HCT116 (cell line): Measurements from ENCODE around the gene CCHCR1. TPM values are rescaled to one million over a fixed set of nuclear protein-coding genes. Genes with fewer than 3 reads are reported as not detected.

Source experiments
- ATAC-seq: fragments of 200-7000 bp; cut with Tn5 transposase; 2 replicates; pipeline ENCODE4 v1.9.1; 2020; ENCODE audit warnings: mild to moderate bottlenecking, moderate library complexity
- BruUV-seq: library from RNA; stranded (reverse); fragments of 400-500 nt; replicated peaks from 2 replicates; lab custom pipeline; 2021; lab: Mats Ljungman, UMichigan
- CTCF ChIA-PET: fragments of 300-600 bp; sonication (Branson Sonifier 250); formaldehyde crosslinking; loops from one replicate; lab custom pipeline; 2021; ENCODE audit warnings: antibody characterized with exemption; lab: Charles Lee
- POLR2A ChIA-PET: fragments of 300-600, 350-600 bp; sonication (Branson Sonifier 250); formaldehyde crosslinking; loops from one replicate; lab custom pipeline; 2021; ENCODE audit warnings: antibody characterized with exemption; lab: Charles Lee
- RAD21 ChIA-PET, 2 experiments: fragments of 300-600 bp; sonication (Branson Sonifier 250); formaldehyde crosslinking; loops; one replicate each; lab custom pipeline; 2023; ENCODE audit warnings: low total read pairs in 2 of 2; ENCODE audit not compliant: uncharacterized antibody in 2 of 2, unreplicated experiment in 2 of 2, low non-redundant PET in 1 of 2; lab: Charles Lee
- DNase-seq: peaks from one replicate; pipeline ENCODE4 v3.0.0-alpha.2; 2010; ENCODE audit warnings: low read depth, low spot score
- H2AFZ ChIP-seq: fragments of 200-600 bp; shearing (Covaris generic), sonication (generic); 2 replicates; pipeline ENCODE4 v1.6.1; 2017; ENCODE audit warnings: low read depth, mixed run types, mixed read lengths, antibody characterized with exemption, low read length; ENCODE audit not compliant: poor library complexity, severe bottlenecking
- H3K27ac ChIP-seq: 2 replicates; pipeline ENCODE4 v1.5.1; 2012; ENCODE audit warnings: low read depth, low read length
- H3K27me3 ChIP-seq: fragments of 200-600 bp; sonication (generic); 2 replicates; pipeline ENCODE4 v1.6.1; 2016; ENCODE audit warnings: mixed run types, low read length, mixed read lengths; ENCODE audit not compliant: insufficient read depth
- H3K36me3 ChIP-seq, 2 experiments: fragments of 200-500 bp in 1 of 2; fragments of 200-600 bp in 1 of 2; sonication (Bioruptor generic) in 1 of 2; sonication (generic) in 1 of 2; 2 replicates each; pipeline versions ENCODE4 v1.5.1 to v1.6.1; 2014 to 2016; ENCODE audit warnings: low read length in 2 of 2, inconsistent platforms in 1 of 2, mixed read lengths in 1 of 2, mixed run types in 1 of 2; ENCODE audit not compliant: insufficient read depth in 2 of 2, control insufficient read depth in 1 of 2
- H3K4me1 ChIP-seq, 2 experiments: fragments of 200-600 bp in 1 of 2; sonication (generic) in 1 of 2; 2 replicates each; pipeline versions ENCODE4 v1.5.1 to v1.6.1; 2012 to 2017; ENCODE audit warnings: low read length in 2 of 2, inconsistent platforms in 1 of 2, mild to moderate bottlenecking in 1 of 2, mixed read lengths in 1 of 2, mixed run types in 1 of 2, moderate library complexity in 1 of 2; ENCODE audit not compliant: insufficient read depth in 2 of 2, control insufficient read depth in 1 of 2
- H3K4me2 ChIP-seq: fragments of 200-600 bp; sonication (generic); 2 replicates; pipeline ENCODE4 v1.6.1; 2017; ENCODE audit warnings: mixed run types, low read length, mixed read lengths
- H3K4me3 ChIP-seq, 2 experiments: fragments of 200-600 bp in 1 of 2; sonication (generic) in 1 of 2; replicated peaks in 1 of 2; 2 replicates each; pipeline ENCODE4 v1.5.1; 2011 to 2016; ENCODE audit warnings: low read length in 2 of 2, control low read depth in 1 of 2, low read depth in 1 of 2, mild to moderate bottlenecking in 1 of 2, mixed read lengths in 1 of 2, mixed run types in 1 of 2
- H3K79me2 ChIP-seq: fragments of 200-600 bp; sonication (generic); 2 replicates; pipeline ENCODE4 v1.6.1; 2017; ENCODE audit warnings: mild to moderate bottlenecking, mixed run types, low read length, moderate library complexity, mixed read lengths; ENCODE audit not compliant: insufficient read depth
- H3K9ac ChIP-seq: fragments of 200-600 bp; sonication (generic); 2 replicates; pipeline ENCODE4 v1.6.1; 2016; ENCODE audit warnings: low read length, mixed read lengths
- H3K9me2 ChIP-seq: fragments of 200-600 bp; sonication (generic), shearing (Covaris generic); 2 replicates; pipeline ENCODE4 v1.6.1; 2017; ENCODE audit warnings: mixed run types, mild to moderate bottlenecking, moderate library complexity; ENCODE audit not compliant: insufficient read depth
- H3K9me3 ChIP-seq, 2 experiments: fragments of 200-500 bp in 1 of 2; fragments of 200-600 bp in 1 of 2; sonication (Bioruptor generic) in 1 of 2; sonication (generic) in 1 of 2; 2 replicates each; pipeline ENCODE4 v1.6.1; 2014 to 2017; ENCODE audit warnings: low read length in 2 of 2, mixed read lengths in 2 of 2, inconsistent platforms in 1 of 2, low read depth in 1 of 2, mild to moderate bottlenecking in 1 of 2, mixed run types in 1 of 2, moderate library complexity in 1 of 2; ENCODE audit not compliant: control insufficient read depth in 1 of 2, insufficient read depth in 1 of 2
- H4K20me1 ChIP-seq: fragments of 200-600 bp; sonication (generic), shearing (Covaris generic); 2 replicates; pipeline ENCODE4 v1.6.1; 2017; ENCODE audit warnings: mixed run types, mild to moderate bottlenecking, moderate library complexity; ENCODE audit not compliant: insufficient read depth
- CEBPB ChIP-seq: IDR thresholded peaks from 2 replicates; pipeline ENCODE4 v1.6.1; 2012; ENCODE audit warnings: low read depth
- EZH2 ChIP-seq: fragments of 200-600 bp; sonication (generic); IDR thresholded peaks from 2 replicates; pipeline ENCODE4 v1.6.1; 2017; ENCODE audit warnings: antibody characterized with exemption, mixed run types
- EZH2phosphoT487 ChIP-seq: fragments of 200-600 bp; IDR thresholded peaks from 2 replicates; pipeline ENCODE4 v1.6.1; 2018; ENCODE audit warnings: antibody characterized with exemption, borderline replicate concordance
- FOSL1 ChIP-seq: IDR thresholded peaks from 2 replicates; pipeline ENCODE4 v1.6.1; 2012; ENCODE audit warnings: low read depth
- POLR2A ChIP-seq: IDR thresholded peaks from 2 replicates; pipeline ENCODE4 v1.7.0; 2011; ENCODE audit warnings: borderline replicate concordance; ENCODE audit not compliant: insufficient read depth, insufficient read length; ENCODE audit errors: extremely low read depth
- RAD21 ChIP-seq: IDR thresholded peaks from 2 replicates; pipeline ENCODE4 v1.6.1; 2012; ENCODE audit warnings: low read depth, mild to moderate bottlenecking
- SP1 ChIP-seq: IDR thresholded peaks from 2 replicates; pipeline ENCODE4 v1.6.1; 2012; ENCODE audit warnings: low read depth
- TCF7L2 ChIP-seq: IDR thresholded peaks from 2 replicates; pipeline ENCODE4 v1.7.0; 2011; ENCODE audit warnings: borderline replicate concordance, inconsistent platforms; ENCODE audit not compliant: insufficient read depth, insufficient read length; ENCODE audit errors: extremely low read depth
- YY1 ChIP-seq: IDR thresholded peaks from 2 replicates; pipeline ENCODE4 v1.6.1; 2011; ENCODE audit warnings: low read length, low read depth, moderate library complexity, mild to moderate bottlenecking; ENCODE audit not compliant: insufficient replicate concordance; ENCODE audit errors: extremely low read depth
- ZNF274 ChIP-seq: fragments of 200-500 bp; sonication (Bioruptor generic); IDR thresholded peaks from 2 replicates; pipeline ENCODE4 v1.6.1; 2014; ENCODE audit warnings: mild to moderate bottlenecking, low read depth, low read length, inconsistent platforms
- intact Hi-C: fragments of 100-400 bp; cut with micrococcal nuclease; formaldehyde crosslinking; loops from 2 replicates; pipeline ENCODE4 v1.10.0; 2022
- total RNA-seq: library from RNA; stranded (reverse); gene quantifications from one replicate; pipeline ENCODE4 v1.2.1, GENCODE V29; 2021; ENCODE audit not compliant: unreplicated experiment
- TF ChIP-seq, protein P1 (sequence below): IDR thresholded peaks from 2 replicates; pipeline ENCODE4 v1.6.1; 2011; ENCODE audit warnings: mild to moderate bottlenecking, low read length, moderate library complexity; ENCODE audit not compliant: insufficient replicate concordance; ENCODE audit errors: extremely low read depth
- TF ChIP-seq, protein P2 (sequence below), 3 experiments: fragments of 200-600 bp in 1 of 3; sonication (generic) in 1 of 3; IDR thresholded peaks in 2 of 3; conservative IDR thresholded peaks in 1 of 3; 2 replicates each; pipeline ENCODE4 v1.5.1; 2012 to 2017; ENCODE audit warnings: low read depth in 2 of 3, low read length in 2 of 3, antibody characterized with exemption in 1 of 3, borderline replicate concordance in 1 of 3, control low read depth in 1 of 3, mild to moderate bottlenecking in 1 of 3, mixed read lengths in 1 of 3, mixed run types in 1 of 3, moderate library complexity in 1 of 3; ENCODE audit not compliant: insufficient read depth in 1 of 3

CCHCR1 gene
- total RNA-seq, 1 experiment from 2014 or later = 40.7 TPM

DNA sequence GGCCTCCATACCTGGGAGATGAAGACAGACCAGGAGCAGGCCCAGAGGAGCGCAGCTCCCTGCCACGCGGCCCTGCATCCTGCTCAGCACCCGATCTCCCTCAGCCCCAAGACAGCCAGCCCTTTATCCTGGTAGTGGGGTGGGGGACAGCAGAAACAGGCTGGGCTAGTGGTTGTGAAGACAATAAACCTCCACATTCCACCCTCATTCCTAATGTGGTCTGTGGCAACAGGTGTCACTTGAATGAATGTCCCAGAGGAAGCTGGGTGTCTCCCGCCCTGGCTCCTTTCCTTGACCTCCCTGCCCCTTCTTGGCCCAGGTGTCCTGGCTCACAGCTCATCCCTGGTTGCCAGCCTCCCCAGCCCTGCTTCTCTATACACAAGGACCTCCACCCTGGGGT lies 45.1 kb downstream of the CCHCR1 start, which contains the start of gene C6orf15:
Gene C6orf15 (minus strand): TSS at position 98 of the 400 bp plus-strand sequence. CDS start 20 bp downstream, at position 78.
- peaks cover 29 to 51% of the 10 kb centered on the region in 2 experiments for H3K4me1 ChIP-seq
- intact Hi-C loops = no loop called here
- ChIA-PET POLR2A (no interaction called here), CTCF (interaction anchor here (1.0 kb wide), 1 partner anchor 10 kb away, joined by 3 read pairs; no protein-coding TSS in a partner anchor), RAD21 (no interaction called here)
- TF ChIP-seq, protein P1, sequence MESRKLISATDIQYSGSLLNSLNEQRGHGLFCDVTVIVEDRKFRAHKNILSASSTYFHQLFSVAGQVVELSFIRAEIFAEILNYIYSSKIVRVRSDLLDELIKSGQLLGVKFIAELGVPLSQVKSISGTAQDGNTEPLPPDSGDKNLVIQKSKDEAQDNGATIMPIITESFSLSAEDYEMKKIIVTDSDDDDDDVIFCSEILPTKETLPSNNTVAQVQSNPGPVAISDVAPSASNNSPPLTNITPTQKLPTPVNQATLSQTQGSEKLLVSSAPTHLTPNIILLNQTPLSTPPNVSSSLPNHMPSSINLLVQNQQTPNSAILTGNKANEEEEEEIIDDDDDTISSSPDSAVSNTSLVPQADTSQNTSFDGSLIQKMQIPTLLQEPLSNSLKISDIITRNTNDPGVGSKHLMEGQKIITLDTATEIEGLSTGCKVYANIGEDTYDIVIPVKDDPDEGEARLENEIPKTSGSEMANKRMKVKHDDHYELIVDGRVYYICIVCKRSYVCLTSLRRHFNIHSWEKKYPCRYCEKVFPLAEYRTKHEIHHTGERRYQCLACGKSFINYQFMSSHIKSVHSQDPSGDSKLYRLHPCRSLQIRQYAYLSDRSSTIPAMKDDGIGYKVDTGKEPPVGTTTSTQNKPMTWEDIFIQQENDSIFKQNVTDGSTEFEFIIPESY = no peak
- TF ChIP-seq CEBPB (no peak), SP1 (no peak), POLR2A (no peak), ZNF274 (no peak), RAD21 (no peak), YY1 (no peak), EZH2phosphoT487 (no peak), TCF7L2 (no peak), EZH2 (no peak), FOSL1 (no peak)
- TF ChIP-seq, protein P2, sequence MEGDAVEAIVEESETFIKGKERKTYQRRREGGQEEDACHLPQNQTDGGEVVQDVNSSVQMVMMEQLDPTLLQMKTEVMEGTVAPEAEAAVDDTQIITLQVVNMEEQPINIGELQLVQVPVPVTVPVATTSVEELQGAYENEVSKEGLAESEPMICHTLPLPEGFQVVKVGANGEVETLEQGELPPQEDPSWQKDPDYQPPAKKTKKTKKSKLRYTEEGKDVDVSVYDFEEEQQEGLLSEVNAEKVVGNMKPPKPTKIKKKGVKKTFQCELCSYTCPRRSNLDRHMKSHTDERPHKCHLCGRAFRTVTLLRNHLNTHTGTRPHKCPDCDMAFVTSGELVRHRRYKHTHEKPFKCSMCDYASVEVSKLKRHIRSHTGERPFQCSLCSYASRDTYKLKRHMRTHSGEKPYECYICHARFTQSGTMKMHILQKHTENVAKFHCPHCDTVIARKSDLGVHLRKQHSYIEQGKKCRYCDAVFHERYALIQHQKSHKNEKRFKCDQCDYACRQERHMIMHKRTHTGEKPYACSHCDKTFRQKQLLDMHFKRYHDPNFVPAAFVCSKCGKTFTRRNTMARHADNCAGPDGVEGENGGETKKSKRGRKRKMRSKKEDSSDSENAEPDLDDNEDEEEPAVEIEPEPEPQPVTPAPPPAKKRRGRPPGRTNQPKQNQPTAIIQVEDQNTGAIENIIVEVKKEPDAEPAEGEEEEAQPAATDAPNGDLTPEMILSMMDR (IDR thresholded peaks at IDR 0.05 in 2 of 3, conservative IDR thresholded peaks at IDR 0.05 in 1 of 3; ENCODE audit: borderline replicate concordance in 1 of 3, insufficient read depth in 1 of 3, low read depth in 2 of 3, low read length in 2 of 3) = no peak
- no peak within 1 kb of the TSS for H3K9ac ChIP-seq
- H2AFZ ChIP-seq = no peak within 1 kb of the TSS
- H3K4me2 ChIP-seq = peak within 1 kb of the TSS; percentile 92
- no peaks in the 10 kb centered on the region for H3K27me3 ChIP-seq
- peak within 1 kb of the TSS; percentile 83; the same call in 1 of the 2 replicates for H3K27ac ChIP-seq
- H3K79me2 ChIP-seq = peaks cover 8% of the 10 kb centered on the region; the same call in 1 of the 2 replicates
- no peaks in the 10 kb centered on the region for H3K9me3 ChIP-seq
- H3K36me3 ChIP-seq = no peaks in the 10 kb centered on the region
- DNase-seq = no peak
- no TSS peak for BruUV-seq
- H3K9me2 ChIP-seq = no peaks in the 10 kb centered on the region
- H4K20me1 ChIP-seq = no peaks in the 10 kb centered on the region
- H3K4me3 ChIP-seq = no peak within 1 kb of the TSS
- ATAC-seq = no peak
